DOHH2 (cell line): ENCODE data around the gene ALDH4A1.

Experiments used
- EZH2phosphoT487 ChIP-seq: fragments of 200-600 bp; sonication (generic); IDR thresholded peaks from 2 replicates; pipeline ENCODE4 v1.6.1; 2017; ENCODE audit warnings: borderline replicate concordance, mild to moderate bottlenecking, antibody characterized with exemption, low read length, moderate library complexity, mixed read lengths
- TF ChIP-seq, protein P1 (sequence below): fragments of 200-600 bp; sonication (generic); IDR thresholded peaks from one replicate; pipeline ENCODE4 v1.5.1; 2014; ENCODE audit warnings: antibody characterized with exemption, mild to moderate bottlenecking, low read depth, low read length; ENCODE audit not compliant: poor library complexity, severe bottlenecking

DNA sequence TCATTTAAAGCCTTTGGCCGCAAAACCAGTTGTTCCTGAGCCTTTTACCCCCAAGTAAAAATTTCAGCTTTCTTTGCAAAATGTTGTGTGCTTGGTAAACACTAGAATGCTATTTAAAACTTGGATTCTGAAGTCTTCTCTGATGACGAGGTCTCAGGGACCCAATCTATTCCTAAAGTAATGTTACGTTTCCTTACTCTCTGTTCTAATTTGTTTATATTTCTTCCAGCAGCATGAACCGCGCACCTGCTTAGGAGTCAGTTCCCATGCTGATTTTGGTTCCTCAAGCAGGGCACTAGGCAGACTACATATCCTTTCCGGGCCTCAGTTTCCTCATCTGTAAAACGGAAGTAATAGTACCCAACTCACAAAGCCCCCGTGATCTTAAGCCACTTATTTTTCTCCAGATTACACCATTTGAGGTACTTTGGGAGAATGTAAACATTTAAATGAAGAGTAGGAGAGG, 969 bp upstream of the ALDH4A1 start:
- TF ChIP-seq, protein P1, sequence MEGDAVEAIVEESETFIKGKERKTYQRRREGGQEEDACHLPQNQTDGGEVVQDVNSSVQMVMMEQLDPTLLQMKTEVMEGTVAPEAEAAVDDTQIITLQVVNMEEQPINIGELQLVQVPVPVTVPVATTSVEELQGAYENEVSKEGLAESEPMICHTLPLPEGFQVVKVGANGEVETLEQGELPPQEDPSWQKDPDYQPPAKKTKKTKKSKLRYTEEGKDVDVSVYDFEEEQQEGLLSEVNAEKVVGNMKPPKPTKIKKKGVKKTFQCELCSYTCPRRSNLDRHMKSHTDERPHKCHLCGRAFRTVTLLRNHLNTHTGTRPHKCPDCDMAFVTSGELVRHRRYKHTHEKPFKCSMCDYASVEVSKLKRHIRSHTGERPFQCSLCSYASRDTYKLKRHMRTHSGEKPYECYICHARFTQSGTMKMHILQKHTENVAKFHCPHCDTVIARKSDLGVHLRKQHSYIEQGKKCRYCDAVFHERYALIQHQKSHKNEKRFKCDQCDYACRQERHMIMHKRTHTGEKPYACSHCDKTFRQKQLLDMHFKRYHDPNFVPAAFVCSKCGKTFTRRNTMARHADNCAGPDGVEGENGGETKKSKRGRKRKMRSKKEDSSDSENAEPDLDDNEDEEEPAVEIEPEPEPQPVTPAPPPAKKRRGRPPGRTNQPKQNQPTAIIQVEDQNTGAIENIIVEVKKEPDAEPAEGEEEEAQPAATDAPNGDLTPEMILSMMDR = no peak
- no peak for TF ChIP-seq EZH2phosphoT487
